ENCODE results near the gene AMPH.
"Not testable (repeated sequence)": the region's sequence is repeated elsewhere in the genome, so short reads cannot be mapped to it uniquely, and the experiment has no call there.

AMPH gene

DNA sequence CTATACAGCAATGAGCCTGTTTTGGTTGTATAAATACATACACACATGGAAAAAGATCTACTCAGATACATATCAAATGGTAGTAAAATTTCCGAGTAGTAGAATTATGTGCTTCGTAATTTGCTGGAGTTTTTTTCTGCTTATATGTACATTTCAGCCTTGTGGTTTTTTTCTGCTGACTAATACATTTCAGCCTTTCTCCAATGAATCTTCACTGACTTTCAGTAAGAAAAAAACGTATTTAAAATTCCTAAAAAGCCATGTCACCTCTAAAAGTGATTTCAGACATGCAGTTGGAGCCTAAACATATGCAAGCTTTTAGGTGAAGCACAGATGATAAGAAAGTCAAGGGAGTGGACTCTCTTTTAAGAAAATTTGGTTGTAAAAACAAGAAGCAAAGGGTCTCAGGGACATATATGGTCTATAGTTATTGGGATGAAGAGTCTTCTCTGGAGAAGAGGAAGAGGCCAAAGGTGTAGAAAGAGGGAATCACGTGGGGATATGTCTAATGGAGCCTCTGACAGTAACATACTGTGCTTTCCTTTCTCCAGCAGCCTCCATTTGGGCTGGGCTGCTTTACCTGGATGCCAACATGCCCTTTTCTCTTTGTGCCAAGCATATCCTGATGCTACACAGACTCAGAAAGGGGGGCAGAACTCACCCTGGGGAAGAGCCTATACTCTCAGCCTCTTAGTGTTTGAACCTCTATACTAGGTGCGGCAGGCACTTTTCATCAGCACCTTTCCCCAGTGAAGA, 2.4 kb downstream of the AMPH start:
- DNase-seq: no peak

DNA sequence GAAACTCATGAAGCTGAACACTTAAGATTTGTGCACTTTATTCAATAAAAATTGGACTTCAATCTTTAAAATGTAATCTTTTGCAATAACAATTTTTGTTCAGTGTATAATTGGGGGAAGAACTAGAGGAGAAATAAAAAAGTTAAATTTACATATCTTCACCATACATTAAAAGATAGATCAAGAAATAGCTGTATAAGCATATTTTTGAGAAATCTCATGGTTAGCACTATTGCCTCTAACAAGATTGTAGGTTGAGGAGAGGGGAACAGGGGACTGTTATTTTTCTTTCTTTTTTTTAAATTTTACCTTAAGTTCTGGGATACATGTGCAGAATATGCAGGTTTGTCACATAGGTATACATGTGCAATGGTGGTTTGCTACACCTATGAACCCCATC, 5.3 kb downstream of the AMPH start:
- DNase-seq: no peak

DNA sequence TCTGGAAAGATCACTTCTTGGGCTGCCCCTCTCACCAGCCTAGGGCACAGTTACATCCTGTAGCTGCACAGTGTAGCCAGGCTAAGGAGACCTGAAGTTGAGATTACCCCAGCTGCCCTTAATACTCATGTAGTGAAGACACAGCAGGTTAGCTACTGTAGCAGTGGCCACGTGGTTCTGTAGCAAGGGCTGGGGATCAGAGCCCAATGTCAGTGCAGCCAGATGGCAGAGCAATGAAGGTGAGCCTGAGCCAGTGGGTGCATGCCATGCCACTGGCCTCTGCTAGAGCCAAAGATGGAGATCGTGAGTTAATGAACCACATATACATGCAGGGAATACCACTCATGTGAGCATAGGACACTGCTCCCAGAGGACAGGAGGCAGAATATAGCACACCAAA, 15.5 kb downstream of the AMPH start:
- DNase-seq: no peak

DNA sequence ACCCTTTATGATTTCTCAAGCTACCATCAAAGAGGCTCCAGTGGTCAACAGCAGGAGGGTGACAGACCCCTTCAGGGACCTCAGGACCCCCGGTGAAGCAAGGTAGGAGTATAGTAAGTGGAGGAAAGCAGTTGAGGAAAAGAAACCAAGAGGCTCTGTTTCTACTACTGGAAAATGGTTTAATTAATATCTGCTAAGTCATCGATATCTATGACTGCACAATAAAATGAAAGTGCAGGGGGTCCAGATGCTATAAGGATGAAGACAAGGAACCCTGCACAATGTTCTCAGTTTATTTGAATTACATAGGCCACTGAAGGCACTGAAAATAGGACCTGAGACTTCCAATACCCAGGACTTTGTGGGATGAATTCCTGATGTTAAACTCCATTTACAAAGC, 23.7 kb downstream of the AMPH start:
- no peak for DNase-seq

GRCh38 chr7:38600741-38601140, 30.4 kb downstream of the AMPH start:
- DNase-seq: no peak

DNA sequence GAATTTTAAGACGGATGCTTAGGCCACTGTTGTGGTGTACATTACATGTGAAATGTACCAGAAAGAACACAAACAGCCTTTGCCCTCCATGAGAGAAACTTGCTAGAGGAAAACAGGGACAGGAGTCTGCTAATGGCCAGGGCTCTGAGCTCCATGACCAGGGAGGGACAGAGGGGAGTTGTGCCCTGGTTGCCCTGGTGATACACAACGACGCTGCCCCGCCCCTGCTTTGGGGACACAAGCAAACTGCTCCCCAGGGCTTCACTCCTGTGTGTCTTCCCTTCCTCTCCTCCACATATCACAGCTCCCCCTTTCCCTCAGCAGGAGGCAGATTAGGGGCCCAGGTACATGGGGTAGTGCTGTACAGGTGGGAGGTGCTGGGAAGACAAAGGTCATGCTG, 36.2 kb downstream of the AMPH start:
- no peak for DNase-seq

DNA sequence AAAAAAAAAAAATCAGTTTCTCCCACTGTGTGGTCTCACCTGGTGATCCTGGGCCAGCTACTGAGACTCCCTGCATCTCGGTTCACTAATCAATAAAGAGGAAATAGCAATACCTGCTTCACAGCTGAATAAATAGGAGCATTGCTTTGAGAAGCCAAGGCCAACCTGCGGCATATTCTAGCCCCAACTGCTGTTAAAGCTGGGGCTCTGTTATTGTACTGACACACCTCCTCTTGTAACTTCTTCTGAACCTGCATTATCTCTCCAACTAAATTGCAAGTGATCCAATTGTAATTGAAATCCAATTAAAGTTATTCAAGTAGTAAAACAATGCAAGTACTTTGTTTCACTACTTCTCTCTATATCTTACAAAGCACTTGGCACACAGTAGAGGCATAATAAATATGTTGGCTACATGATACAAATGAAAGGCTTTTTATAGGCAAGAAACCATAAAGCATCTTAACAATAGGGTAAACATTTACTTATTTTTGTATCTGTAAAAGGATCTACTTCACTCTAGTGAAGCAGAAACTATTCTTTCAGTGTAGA, 38.4 kb downstream of the AMPH start:
- DNase-seq: no peak

- no peak for DNase-seq
These were observed 45.4 kb downstream of the AMPH start for GRCh38 chr7:38585572-38586354.

DNA sequence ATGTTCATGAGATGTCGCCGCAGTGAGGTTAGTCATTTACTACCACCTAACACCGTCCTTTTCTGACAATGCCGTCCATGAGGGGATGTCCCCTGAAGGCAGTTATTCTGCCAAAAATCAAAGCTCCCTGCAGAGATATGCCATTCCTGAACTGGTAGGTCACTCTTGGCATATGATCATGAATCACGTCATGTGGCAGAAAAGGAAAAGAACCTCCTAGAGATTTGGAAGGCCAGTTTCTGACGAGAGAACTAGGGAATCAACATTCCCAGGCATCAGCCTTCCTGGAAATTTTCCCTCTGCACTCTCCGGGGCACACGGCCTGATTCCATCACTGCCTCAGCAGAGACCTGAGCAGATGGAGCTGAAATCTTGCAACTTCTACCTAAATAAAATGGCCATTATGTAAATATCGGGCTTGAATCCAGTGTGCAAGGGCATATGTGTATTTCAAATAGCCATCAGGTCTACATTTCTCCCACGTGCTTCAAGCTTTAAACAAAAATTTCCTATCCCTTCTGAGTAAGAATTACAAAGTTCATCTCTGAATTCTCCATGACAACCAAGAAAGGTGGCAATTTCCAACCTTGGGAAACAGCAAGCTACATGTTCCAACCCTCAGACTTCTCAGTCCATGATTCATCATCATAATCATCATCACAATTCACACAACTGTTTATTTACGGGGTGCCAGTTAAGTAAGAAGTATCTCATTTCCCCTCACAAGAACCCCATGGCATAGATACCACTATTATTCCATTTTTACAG, 46.5 kb downstream of the AMPH start:
- DNase-seq: no peak

DNA sequence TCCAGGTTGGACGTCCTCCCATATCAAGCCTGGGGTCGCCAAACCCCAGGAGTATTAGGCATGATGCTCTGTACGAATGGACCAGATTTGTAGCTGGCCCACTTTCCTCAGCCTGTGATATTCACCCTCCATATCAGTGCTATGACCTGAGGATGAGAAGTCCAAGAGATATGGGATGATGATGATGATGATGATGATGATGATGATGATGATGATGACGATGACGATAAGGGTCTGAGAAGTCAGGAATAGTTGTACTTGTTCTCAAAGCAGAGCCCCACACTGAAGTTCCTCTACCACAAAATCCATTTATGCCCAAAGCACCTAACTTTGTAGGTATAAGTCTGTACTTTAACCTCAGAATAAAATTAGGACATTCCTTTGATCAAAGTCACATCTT, 50.7 kb downstream of the AMPH start:
- no peak for DNase-seq

GRCh38 chr7:38574086-38574485, 57.1 kb downstream of the AMPH start:
- no peak for DNase-seq

GRCh38 chr7:38571620-38572019, 59.6 kb downstream of the AMPH start:
- DNase-seq: not testable (repeated sequence)

DNA sequence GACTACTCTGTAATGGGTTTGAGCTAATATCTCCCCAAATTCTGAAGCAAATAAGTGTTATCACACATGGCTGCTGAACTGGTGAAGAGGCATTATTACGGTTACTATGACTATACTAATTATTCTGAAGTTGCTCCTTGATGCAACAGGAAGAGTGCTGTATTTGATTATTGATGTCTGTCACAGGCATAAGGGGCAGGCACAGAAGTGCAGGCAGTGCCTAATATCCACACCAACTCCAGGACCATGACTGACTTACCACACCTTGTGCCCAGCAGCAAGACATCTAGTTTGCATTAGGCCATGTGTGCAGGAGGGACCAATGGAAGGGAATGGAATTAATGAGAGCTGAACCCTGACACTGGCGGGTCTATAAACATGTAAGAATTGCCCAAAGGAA, 62.7 kb downstream of the AMPH start:
- no peak for DNase-seq

DNA sequence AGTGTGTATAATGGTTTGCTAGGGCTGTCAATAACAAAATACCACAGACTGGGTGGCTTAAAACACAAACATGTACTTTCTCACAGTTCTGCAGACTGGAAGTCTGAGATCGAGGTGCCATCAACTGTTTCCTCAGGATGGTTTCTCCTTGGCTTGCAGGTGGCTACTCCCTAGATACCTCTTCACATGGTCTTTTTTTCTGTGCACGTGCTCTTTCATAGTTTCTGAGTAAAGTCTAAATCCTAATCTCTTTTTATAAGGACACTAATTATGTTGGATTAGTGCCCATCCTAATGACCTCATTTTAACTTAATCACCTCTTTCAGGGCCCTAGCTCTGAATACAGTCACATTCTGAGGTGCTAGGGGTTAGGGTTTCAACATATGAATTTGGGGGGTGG, 65.9 kb downstream of the AMPH start:
- DNase-seq: no peak

- DNase-seq: no peak
These were observed 67.4 kb downstream of the AMPH start for GRCh38 chr7:38563741-38564140.

DNA sequence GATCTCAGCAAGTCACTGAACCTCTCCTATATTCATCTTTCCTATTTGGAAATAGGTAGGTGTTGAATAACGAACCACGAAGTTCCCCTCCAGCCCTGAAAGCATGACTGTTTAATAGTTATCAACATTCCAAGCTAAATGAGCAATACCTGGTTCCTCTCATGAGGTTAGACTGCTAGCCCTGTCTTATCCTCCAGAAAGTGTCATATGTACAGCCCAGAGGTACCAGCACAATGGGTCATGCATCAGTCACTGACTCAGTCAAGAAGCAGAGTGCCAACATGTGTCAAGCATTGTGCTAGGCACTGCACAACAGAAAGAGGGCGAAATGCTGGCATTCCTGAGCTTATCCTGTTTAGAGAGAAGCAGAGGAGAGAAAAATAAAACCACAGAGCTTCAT, 70.0 kb downstream of the AMPH start:
- no peak for DNase-seq

- DNase-seq: no peak
These were observed 72.3 kb downstream of the AMPH start for GRCh38 chr7:38558761-38559345.

GRCh38 chr7:38554586-38554985, 76.6 kb downstream of the AMPH start:
- DNase-seq: no peak

DNA sequence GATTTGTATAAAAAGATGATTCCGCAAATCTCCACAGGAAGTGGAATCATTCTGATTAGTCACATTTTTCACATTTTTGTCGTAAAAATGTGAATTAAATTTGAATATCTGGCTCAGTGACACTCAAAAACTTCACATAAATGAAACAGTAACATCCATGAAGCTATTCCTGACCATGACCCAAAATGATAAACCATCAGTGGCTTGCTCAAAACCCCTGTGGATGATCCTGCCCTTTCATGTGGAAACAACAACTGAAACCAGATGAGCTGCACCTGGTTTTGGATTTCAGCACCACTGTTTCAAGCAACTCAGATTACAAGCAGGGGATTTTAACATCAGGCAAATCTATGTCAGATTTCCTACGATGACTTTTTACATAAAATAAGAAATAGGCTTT, 80.3 kb downstream of the AMPH start:
- no peak for DNase-seq

DNA sequence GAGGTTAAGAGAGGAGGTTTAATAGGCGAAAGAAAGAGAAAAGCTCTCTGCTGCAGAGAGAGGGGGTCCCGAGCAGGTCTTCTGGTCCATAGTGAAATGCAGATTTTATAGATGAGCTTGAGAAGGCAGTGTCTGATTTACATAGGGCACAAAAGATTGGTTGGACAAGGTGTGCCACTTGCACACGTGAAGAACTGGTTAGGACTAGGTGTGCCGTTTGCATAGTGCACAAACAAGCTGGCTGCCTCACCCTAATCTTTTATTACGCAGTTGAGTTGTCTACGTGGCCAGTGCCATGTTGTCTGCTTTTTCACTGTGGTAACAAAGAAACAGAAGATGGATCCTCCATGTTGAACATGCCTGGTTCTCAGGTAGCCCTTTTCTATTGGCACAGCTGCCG, 82.6 kb downstream of the AMPH start:
- DNase-seq: no peak

DNA sequence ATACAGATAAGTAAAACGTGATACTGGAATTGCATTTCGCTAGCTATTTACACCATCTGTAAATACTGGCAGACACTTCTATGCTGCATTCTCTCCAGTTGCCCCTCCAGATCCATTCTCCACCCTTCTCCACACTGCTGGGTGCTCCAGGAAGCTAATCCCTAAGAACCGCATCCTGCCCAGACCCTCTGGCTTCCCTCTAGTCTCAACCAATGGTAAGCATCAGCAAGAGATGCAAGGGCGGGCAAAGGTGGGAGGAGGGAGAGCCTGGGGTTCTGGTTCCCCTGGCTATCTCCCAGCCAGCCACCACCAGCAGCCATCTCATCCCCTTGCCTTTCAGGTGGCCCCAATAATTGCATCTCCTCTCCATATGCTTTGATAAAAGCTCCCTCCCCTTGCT, 84.4 kb downstream of the AMPH start:
- DNase-seq: no peak

DNA sequence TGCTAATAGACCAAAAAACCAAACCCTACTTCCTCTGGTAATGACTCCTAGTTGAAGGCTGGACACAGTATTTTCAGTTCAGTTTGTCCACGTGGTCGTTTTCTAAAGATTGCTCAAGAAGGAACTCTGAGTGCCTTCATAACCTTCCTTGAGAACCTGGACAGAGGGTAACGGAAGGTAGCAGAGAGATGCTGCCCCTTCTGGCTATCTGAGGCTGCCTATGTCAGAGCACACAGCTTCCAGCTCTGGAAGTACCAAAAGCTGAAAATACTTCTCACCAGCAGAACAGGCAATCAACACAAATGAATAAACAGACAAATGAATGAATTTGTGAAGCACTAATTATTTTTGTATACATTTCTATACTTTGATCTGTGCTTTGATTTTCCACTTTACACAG, 85.2 kb downstream of the AMPH start:
- no peak for DNase-seq

GRCh38 chr7:38542156-38542555, 89.0 kb downstream of the AMPH start:
- no peak for DNase-seq
